Measurements from ENCODE around the gene RELL1. TPM values are rescaled to one million over a fixed set of nuclear protein-coding genes. Genes with fewer than 3 reads are reported as not detected.

RELL1 gene
- polyA plus RNA-seq, 1 donor from 2014 or later = 0.47 TPM

DNA sequence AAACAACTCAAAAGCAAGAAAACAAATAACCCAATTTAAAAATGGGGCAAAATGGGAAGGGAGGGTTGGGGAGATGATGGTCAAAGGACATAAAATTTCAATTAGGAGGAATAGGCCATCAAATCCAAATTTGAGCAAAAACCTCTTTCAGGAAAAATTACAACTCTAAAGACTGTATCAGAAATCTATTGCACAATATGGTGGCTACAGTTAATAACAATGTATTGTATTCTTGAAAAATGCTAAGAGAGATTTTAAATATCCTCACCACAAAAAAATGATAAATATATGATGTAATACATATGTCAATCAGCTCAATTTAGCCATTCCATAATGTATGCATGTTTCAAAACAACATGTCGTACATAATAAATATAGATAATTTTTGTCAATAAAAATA, 60.7 kb downstream of the RELL1 start:
- Histone ChIP-seq H3K4me3 (ENCODE audit: low read length) (no peak overlapping the region), H2AFZ (ENCODE audit: low read depth, low read length) (no peak overlapping the region), H3K79me2 (replicated peaks; ENCODE audit: insufficient read depth, low read length) (no peaks in the 10 kb centered on the region), H3K9me3 (ENCODE audit: low read length) (no peaks in the 10 kb centered on the region), H3K9ac (ENCODE audit: low read length) (no peak overlapping the region), H3F3A (ENCODE audit: insufficient read depth, low read length, poor library complexity, severe bottlenecking) (no peaks in the 10 kb centered on the region), H3K9me2 (ENCODE audit: insufficient read depth, low read length) (no peaks in the 10 kb centered on the region), H4K20me1 (ENCODE audit: insufficient read depth) (no peaks in the 10 kb centered on the region), H3K27ac (ENCODE audit: low read length) (no peak overlapping the region), H3K36me3 (ENCODE audit: insufficient read depth, low read length) (no peaks in the 10 kb centered on the region), H3K4me2 (ENCODE audit: low read length) (no peak overlapping the region), H3K27me3 (ENCODE audit: insufficient read depth, low read depth, low read length) (no peaks in the 10 kb centered on the region)
- TF ChIP-seq, protein P1, sequence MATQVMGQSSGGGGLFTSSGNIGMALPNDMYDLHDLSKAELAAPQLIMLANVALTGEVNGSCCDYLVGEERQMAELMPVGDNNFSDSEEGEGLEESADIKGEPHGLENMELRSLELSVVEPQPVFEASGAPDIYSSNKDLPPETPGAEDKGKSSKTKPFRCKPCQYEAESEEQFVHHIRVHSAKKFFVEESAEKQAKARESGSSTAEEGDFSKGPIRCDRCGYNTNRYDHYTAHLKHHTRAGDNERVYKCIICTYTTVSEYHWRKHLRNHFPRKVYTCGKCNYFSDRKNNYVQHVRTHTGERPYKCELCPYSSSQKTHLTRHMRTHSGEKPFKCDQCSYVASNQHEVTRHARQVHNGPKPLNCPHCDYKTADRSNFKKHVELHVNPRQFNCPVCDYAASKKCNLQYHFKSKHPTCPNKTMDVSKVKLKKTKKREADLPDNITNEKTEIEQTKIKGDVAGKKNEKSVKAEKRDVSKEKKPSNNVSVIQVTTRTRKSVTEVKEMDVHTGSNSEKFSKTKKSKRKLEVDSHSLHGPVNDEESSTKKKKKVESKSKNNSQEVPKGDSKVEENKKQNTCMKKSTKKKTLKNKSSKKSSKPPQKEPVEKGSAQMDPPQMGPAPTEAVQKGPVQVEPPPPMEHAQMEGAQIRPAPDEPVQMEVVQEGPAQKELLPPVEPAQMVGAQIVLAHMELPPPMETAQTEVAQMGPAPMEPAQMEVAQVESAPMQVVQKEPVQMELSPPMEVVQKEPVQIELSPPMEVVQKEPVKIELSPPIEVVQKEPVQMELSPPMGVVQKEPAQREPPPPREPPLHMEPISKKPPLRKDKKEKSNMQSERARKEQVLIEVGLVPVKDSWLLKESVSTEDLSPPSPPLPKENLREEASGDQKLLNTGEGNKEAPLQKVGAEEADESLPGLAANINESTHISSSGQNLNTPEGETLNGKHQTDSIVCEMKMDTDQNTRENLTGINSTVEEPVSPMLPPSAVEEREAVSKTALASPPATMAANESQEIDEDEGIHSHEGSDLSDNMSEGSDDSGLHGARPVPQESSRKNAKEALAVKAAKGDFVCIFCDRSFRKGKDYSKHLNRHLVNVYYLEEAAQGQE (IDR thresholded peaks at IDR 0.05; ENCODE audit: borderline replicate concordance) = no peak
- TF ChIP-seq, protein P2, sequence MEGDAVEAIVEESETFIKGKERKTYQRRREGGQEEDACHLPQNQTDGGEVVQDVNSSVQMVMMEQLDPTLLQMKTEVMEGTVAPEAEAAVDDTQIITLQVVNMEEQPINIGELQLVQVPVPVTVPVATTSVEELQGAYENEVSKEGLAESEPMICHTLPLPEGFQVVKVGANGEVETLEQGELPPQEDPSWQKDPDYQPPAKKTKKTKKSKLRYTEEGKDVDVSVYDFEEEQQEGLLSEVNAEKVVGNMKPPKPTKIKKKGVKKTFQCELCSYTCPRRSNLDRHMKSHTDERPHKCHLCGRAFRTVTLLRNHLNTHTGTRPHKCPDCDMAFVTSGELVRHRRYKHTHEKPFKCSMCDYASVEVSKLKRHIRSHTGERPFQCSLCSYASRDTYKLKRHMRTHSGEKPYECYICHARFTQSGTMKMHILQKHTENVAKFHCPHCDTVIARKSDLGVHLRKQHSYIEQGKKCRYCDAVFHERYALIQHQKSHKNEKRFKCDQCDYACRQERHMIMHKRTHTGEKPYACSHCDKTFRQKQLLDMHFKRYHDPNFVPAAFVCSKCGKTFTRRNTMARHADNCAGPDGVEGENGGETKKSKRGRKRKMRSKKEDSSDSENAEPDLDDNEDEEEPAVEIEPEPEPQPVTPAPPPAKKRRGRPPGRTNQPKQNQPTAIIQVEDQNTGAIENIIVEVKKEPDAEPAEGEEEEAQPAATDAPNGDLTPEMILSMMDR (IDR thresholded peaks at IDR 0.05; ENCODE audit: poor library complexity, severe bottlenecking) = no peak
- TF ChIP-seq SMC3 (conservative IDR thresholded peaks at IDR 0.05; ENCODE audit: poor library complexity) (no peak), RAD21 (conservative IDR thresholded peaks at IDR 0.05) (no peak), EZH2 (IDR thresholded peaks at IDR 0.05; ENCODE audit: borderline replicate concordance, insufficient read depth, low read length, poor library complexity, severe bottlenecking) (no peak), POLR2AphosphoS5 (IDR thresholded peaks at IDR 0.05) (no peak), TAF1 (IDR thresholded peaks at IDR 0.05; ENCODE audit: low read depth) (no peak), MXI1 (conservative IDR thresholded peaks at IDR 0.05; ENCODE audit: poor library complexity, severe bottlenecking) (no peak), EP300 (conservative IDR thresholded peaks at IDR 0.05; ENCODE audit: poor library complexity, severe bottlenecking) (no peak)

DNA sequence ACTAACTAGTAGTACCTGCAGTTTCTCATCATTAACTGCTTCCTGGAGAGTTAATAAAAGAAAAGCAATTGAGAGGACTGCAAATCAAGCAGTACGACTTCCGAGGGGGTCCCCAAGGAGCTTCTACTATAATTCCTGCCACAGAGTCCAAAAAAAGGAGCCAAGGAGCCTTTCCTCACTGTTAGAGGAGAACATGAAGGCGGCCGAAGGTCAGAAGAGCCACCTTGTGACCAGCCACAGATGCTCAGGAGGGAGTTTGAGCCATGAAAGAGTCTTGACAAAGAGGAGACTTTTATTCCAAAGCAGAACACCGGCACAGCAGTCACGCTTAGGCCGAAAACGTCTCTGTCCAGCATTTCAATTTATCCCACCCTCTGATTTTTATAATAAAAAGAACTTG, 62.2 kb downstream of the RELL1 start:
- H3K9me2 ChIP-seq (ENCODE audit: insufficient read depth, low read length) = no peaks in the 10 kb centered on the region
- no peak overlapping the region for H3K4me3 ChIP-seq (ENCODE audit: low read length)
- H3K27ac ChIP-seq (ENCODE audit: low read length) = no peak overlapping the region
- H2AFZ ChIP-seq (ENCODE audit: low read depth, low read length) = no peak overlapping the region
- H3K27me3 ChIP-seq (ENCODE audit: insufficient read depth, low read depth, low read length) = no peaks in the 10 kb centered on the region
- H3K9me3 ChIP-seq (ENCODE audit: low read length) = no peaks in the 10 kb centered on the region
- H3F3A ChIP-seq (ENCODE audit: insufficient read depth, low read length, poor library complexity, severe bottlenecking) = no peaks in the 10 kb centered on the region
- no peaks in the 10 kb centered on the region for H4K20me1 ChIP-seq (ENCODE audit: insufficient read depth)
- no peak overlapping the region for H3K9ac ChIP-seq (ENCODE audit: low read length)
- H3K79me2 ChIP-seq (replicated peaks; ENCODE audit: insufficient read depth, low read length) = no peaks in the 10 kb centered on the region
- H3K4me2 ChIP-seq (ENCODE audit: low read length) = no peak overlapping the region
- TF ChIP-seq SMC3 (conservative IDR thresholded peaks at IDR 0.05; ENCODE audit: poor library complexity) = no peak
- no peak for TF ChIP-seq EP300 (conservative IDR thresholded peaks at IDR 0.05; ENCODE audit: poor library complexity, severe bottlenecking)
- no peak for TF ChIP-seq EZH2 (IDR thresholded peaks at IDR 0.05; ENCODE audit: borderline replicate concordance, insufficient read depth, low read length, poor library complexity, severe bottlenecking)
- TF ChIP-seq, protein P2 (IDR thresholded peaks at IDR 0.05; ENCODE audit: poor library complexity, severe bottlenecking) = no peak
- TF ChIP-seq, protein P1 (IDR thresholded peaks at IDR 0.05; ENCODE audit: borderline replicate concordance) = no peak
- no peak for TF ChIP-seq RAD21 (conservative IDR thresholded peaks at IDR 0.05)
- no peaks in the 10 kb centered on the region for H3K36me3 ChIP-seq (ENCODE audit: insufficient read depth, low read length)

All from neural cell (in vitro differentiated cells).